Upper lobe of left lung (tissue), 6 donors: ENCODE measurements around the gene USP34. TPM values are rescaled to one million over a fixed set of nuclear protein-coding genes. Genes with fewer than 3 reads are reported as not detected.

Experiments used
- ATAC-seq, 2 donors: fragments of 200-7000 bp; cut with Tn5 transposase; one replicate each; pipeline ENCODE4 v1.9.1; 2022; ENCODE audit warnings: mild to moderate bottlenecking in 2 of 2, moderate library complexity in 2 of 2; ENCODE audit not compliant: low FRiP score in 2 of 2
- DNase-seq, 2 donors: peaks; one replicate each; pipeline ENCODE4 v3.0.0-alpha.2; 2019 to 2020
- H3K27ac ChIP-seq, 4 donors: fragments of 200-600 bp; sonication (generic); one replicate each; pipeline ENCODE4 v1.5.1; 2016 to 2019
- H3K27me3 ChIP-seq, 4 donors: fragments of 200-600 bp; sonication (generic); one replicate each; pipeline ENCODE4 v1.5.1; 2017 to 2019
- H3K36me3 ChIP-seq, 4 donors: fragments of 200-600 bp; sonication (generic); one replicate each; pipeline ENCODE4 v1.5.1; 2016 to 2019
- H3K4me1 ChIP-seq, 4 donors: fragments of 200-600 bp; sonication (generic); one replicate each; pipeline ENCODE4 v1.5.1; 2018 to 2019
- H3K4me3 ChIP-seq, 4 donors: fragments of 200-600 bp; sonication (generic); one replicate each; pipeline ENCODE4 v1.5.1; 2017 to 2019; ENCODE audit warnings: mild to moderate bottlenecking in 2 of 4, moderate library complexity in 1 of 4
- H3K9me3 ChIP-seq, 4 donors: fragments of 200-600 bp; sonication (generic); one replicate each; pipeline ENCODE4 v1.5.1; 2018 to 2019
- CTCF ChIP-seq, 6 experiments: fragments of 450-650 bp in 4 of 6; fragments of 200-600 bp in 2 of 6; sonication (generic) in 2 of 6; IDR thresholded peaks; one replicate each; pipeline ENCODE4 v1.5.1; 2016 to 2019; ENCODE audit warnings: antibody characterized with exemption in 6 of 6
- EP300 ChIP-seq, 4 donors: sonication (generic); formaldehyde crosslinking; IDR thresholded peaks; one replicate each; pipeline ENCODE4 v1.5.1; 2017; ENCODE audit warnings: antibody characterized with exemption in 4 of 4, control low read depth in 2 of 4
- POLR2A ChIP-seq, 4 donors: fragments of 450-650 bp; IDR thresholded peaks; one replicate each; pipeline ENCODE4 v1.5.1; 2016 to 2017; ENCODE audit warnings: antibody characterized with exemption in 4 of 4, mild to moderate bottlenecking in 2 of 4
- POLR2AphosphoS5 ChIP-seq, 2 donors: sonication (generic); formaldehyde crosslinking; IDR thresholded peaks; one replicate each; pipeline ENCODE4 v1.5.1; 2017; ENCODE audit warnings: antibody characterized with exemption in 2 of 2
- WGBS, 2 donors: methylation state at CpG; one replicate each; pipeline ENCODE4 v1.1.5; 2017 to 2018; 5-methylcytosine and 5-hydroxymethylcytosine counted together
- total RNA-seq, 6 donors: library from RNA; depleted of rRNA in 4 of 6; stranded (reverse); fragments of >200 nt in 4 of 6; gene quantifications; one replicate each; pipeline versions ENCODE4 v1.1.0 to v1.2.1, GENCODE V29; 2016 to 2021
- donor health status: DM: no; HTN: no; CAD: no; lungs with moderate emphysema.
- donor health status: DM: no; HTN: yes; CAD: no; lungs with severe emphysema.

Gene USP34
- total RNA-seq, 6 donors from 2014 or later = 73.8 to 223 (median 114) TPM

- no peak for ATAC-seq
- no peak overlapping the region for H3K4me3 ChIP-seq
- WGBS, 2 donors = 98 to 100% methylated on average over 1 of the region's 1 CpG
- no peak overlapping the region for H3K27ac ChIP-seq
- H3K9me3 ChIP-seq = no peaks in the 10 kb centered on the region
- TF ChIP-seq POLR2AphosphoS5 (IDR thresholded peaks at IDR 0.05) = no peak
- TF ChIP-seq EP300 (IDR thresholded peaks at IDR 0.05) = no peak
- no peak for TF ChIP-seq CTCF (IDR thresholded peaks at IDR 0.05)
- TF ChIP-seq POLR2A (IDR thresholded peaks at IDR 0.05) = no peak
- no peaks in the 10 kb centered on the region for H3K27me3 ChIP-seq
- no peaks in the 10 kb centered on the region for H3K4me1 ChIP-seq
- DNase-seq = no peak
- H3K36me3 ChIP-seq = peaks cover 0 to 82% (median 27%) of the 10 kb centered on the region in 4 donors
Measured at GRCh38 chr2:61283443-61284160, 187.3 kb downstream of the USP34 start.

GRCh38 chr2:61282104-61282590, 188.7 kb downstream of the USP34 start:
- no peaks in the 10 kb centered on the region for H3K9me3 ChIP-seq
- H3K27me3 ChIP-seq = no peaks in the 10 kb centered on the region
- no peaks in the 10 kb centered on the region for H3K4me1 ChIP-seq
- no peak for TF ChIP-seq CTCF (IDR thresholded peaks at IDR 0.05)
- 96 to 100% methylated on average over 6 of the region's 6 CpGs for WGBS, 2 donors
- H3K36me3 ChIP-seq = peaks cover 0 to 82% (median 31%) of the 10 kb centered on the region in 4 donors
- ATAC-seq (no peak), DNase-seq (no peak)
- no peak overlapping the region for H3K27ac ChIP-seq
- H3K4me3 ChIP-seq = no peak overlapping the region

- H3K36me3 ChIP-seq = peaks cover 0 to 82% (median 31%) of the 10 kb centered on the region in 4 donors
Measured at GRCh38 chr2:61281321-61281720, 189.6 kb downstream of the USP34 start.

GRCh38 chr2:61277756-61278155, 193.1 kb downstream of the USP34 start:
- ATAC-seq (no peak), DNase-seq (no peak)
- H3K27ac ChIP-seq = no peak overlapping the region
- no peak overlapping the region for H3K4me3 ChIP-seq
- TF ChIP-seq CTCF (IDR thresholded peaks at IDR 0.05) = no peak
- no peak for TF ChIP-seq POLR2A (IDR thresholded peaks at IDR 0.05)
- no peak for TF ChIP-seq EP300 (IDR thresholded peaks at IDR 0.05)
- no peak for TF ChIP-seq POLR2AphosphoS5 (IDR thresholded peaks at IDR 0.05)
- H3K27me3 ChIP-seq = no peaks in the 10 kb centered on the region
- H3K36me3 ChIP-seq = peaks cover 0 to 85% (median 33%) of the 10 kb centered on the region in 4 donors
- 96 to 97% methylated on average over 13 of the region's 13 CpGs for WGBS, 2 donors
- no peaks in the 10 kb centered on the region for H3K9me3 ChIP-seq
- H3K4me1 ChIP-seq = no peaks in the 10 kb centered on the region

More at GRCh38 chr2:61281321-61281720, 189.6 kb downstream of the USP34 start:
- H3K4me1 ChIP-seq = no peaks in the 10 kb centered on the region
- DNase-seq (no peak), ATAC-seq (no peak)
- H3K27me3 ChIP-seq = no peaks in the 10 kb centered on the region
- no peak overlapping the region for H3K4me3 ChIP-seq
- 95 to 98% methylated on average over 3 of the region's 3 CpGs for WGBS, 2 donors
- no peak overlapping the region for H3K27ac ChIP-seq
- no peak for TF ChIP-seq EP300 (IDR thresholded peaks at IDR 0.05)
- no peak for TF ChIP-seq CTCF (IDR thresholded peaks at IDR 0.05)
- TF ChIP-seq POLR2A (IDR thresholded peaks at IDR 0.05) = no peak
- no peak for TF ChIP-seq POLR2AphosphoS5 (IDR thresholded peaks at IDR 0.05)
- no peaks in the 10 kb centered on the region for H3K9me3 ChIP-seq
